GM12872 (cell line): ENCODE results near the gene DNAH8.
A peak's percentile ranks its signal among the peaks of the same experiment; 100 is the strongest.

Source experiments
- CTCF ChIP-seq: IDR thresholded peaks from 3 replicates; pipeline ENCODE4 v1.5.1; 2011; ENCODE audit warnings: low read depth, mild to moderate bottlenecking, low read length, moderate library complexity; ENCODE audit not compliant: insufficient read depth

The DNAH8 gene

GRCh38 chr6:39018103-39018502 lies 303.0 kb downstream of the DNAH8 start:
- TF ChIP-seq CTCF = no peak

- no peak for TF ChIP-seq CTCF
Measured at GRCh38 chr6:39020136-39020535, 305.0 kb downstream of the DNAH8 start.

GRCh38 chr6:39021041-39021440 lies 305.9 kb downstream of the DNAH8 start:
- no peak for TF ChIP-seq CTCF

- no peak for TF ChIP-seq CTCF
Measured at GRCh38 chr6:39021779-39022178, 306.7 kb downstream of the DNAH8 start.

- TF ChIP-seq CTCF = no peak
Measured at GRCh38 chr6:39026175-39026574, 311.1 kb downstream of the DNAH8 start.

- peak; percentile 94 for TF ChIP-seq CTCF
Measured at GRCh38 chr6:39029156-39030011, 314.3 kb downstream of the DNAH8 start.

GRCh38 chr6:39035681-39036080 lies 320.6 kb downstream of the DNAH8 start:
- TF ChIP-seq CTCF = no peak
